Sigmoid colon (tissue), 4 donors: ENCODE results near the gene GRHPR.

ENCODE experiments used
- EP300 ChIP-seq, 4 donors: sonication (generic); formaldehyde crosslinking; IDR thresholded peaks; one replicate each; pipeline ENCODE4 v1.6.1; 2017; ENCODE audit warnings: antibody characterized with exemption in 4 of 4
- TF ChIP-seq, protein P1 (sequence below), 4 experiments: fragments of 450-650 bp in 3 of 4; fragments of 200-600 bp in 1 of 4; IDR thresholded peaks; one replicate each; pipeline ENCODE4 v1.5.1; 2016 to 2019; ENCODE audit warnings: antibody characterized with exemption in 4 of 4, mild to moderate bottlenecking in 3 of 4, moderate library complexity in 2 of 4

GRCh38 chr9:37378613-37379004 lies 43.9 kb upstream of the GRHPR start:
- TF ChIP-seq, protein P1, sequence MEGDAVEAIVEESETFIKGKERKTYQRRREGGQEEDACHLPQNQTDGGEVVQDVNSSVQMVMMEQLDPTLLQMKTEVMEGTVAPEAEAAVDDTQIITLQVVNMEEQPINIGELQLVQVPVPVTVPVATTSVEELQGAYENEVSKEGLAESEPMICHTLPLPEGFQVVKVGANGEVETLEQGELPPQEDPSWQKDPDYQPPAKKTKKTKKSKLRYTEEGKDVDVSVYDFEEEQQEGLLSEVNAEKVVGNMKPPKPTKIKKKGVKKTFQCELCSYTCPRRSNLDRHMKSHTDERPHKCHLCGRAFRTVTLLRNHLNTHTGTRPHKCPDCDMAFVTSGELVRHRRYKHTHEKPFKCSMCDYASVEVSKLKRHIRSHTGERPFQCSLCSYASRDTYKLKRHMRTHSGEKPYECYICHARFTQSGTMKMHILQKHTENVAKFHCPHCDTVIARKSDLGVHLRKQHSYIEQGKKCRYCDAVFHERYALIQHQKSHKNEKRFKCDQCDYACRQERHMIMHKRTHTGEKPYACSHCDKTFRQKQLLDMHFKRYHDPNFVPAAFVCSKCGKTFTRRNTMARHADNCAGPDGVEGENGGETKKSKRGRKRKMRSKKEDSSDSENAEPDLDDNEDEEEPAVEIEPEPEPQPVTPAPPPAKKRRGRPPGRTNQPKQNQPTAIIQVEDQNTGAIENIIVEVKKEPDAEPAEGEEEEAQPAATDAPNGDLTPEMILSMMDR (IDR thresholded peaks at IDR 0.05) = no peak
- TF ChIP-seq EP300 (IDR thresholded peaks at IDR 0.05) = no peak
